Measurements from ENCODE around the gene AIG1.
"Not testable (repeated sequence)": the region's sequence is repeated elsewhere in the genome, so short reads cannot be mapped to it uniquely, and the experiment has no call there.

The AIG1 gene

DNA sequence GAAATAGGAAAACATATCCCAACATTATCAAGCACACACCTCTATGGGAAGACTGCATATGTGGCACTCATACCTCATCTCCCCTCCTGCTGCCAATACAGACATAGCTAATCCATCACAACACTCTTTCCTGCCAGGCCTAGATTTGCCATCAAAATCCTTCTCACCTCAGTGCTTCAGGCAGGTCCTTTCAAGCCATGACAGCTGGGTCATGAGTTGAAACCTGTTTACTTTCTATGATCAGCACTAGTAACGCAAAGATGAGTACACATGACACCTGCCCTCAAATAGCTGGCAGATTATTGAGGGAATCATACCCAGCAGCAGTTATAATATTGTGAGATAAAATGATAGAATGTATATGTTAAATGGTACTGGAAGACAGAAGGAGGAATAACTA, 183.1 kb downstream of the AIG1 start:
- intact Hi-C loops (cut with micrococcal nuclease) = no loop called here
- Mint-ChIP-seq H3K9me3 (peaks cover 7% of the 10 kb centered on the region), H3K4me3 (no peak overlapping the region), H3K4me1 (ENCODE audit: low read depth) (no peaks in the 10 kb centered on the region), H3K36me3 (ENCODE audit: low read depth) (no peaks in the 10 kb centered on the region), H3K27me3 (no peaks in the 10 kb centered on the region), H3K27ac (no peak overlapping the region)

DNA sequence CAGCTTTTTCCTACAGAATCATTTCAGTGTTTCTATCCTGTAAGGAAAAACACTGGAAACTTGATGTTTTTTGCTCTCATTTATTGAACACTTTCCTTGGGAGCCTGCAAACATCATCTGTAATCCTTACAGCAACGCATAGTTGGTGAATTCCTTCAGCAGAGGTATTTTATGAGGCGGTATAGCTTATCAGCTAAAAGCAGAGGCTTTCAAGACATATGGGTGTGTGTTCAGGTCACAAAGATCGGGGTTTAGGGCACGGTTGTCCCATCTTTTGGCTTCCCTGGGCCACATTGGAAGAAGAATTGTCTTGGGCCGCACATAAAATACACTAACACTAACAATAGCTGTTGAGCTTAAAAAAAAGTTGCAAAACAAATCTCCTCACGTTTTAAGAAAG, 185.0 kb downstream of the AIG1 start:
- H3K27me3 Mint-ChIP-seq = no peaks in the 10 kb centered on the region
- peaks cover 7% of the 10 kb centered on the region for H3K9me3 Mint-ChIP-seq
- no peak overlapping the region for H3K4me3 Mint-ChIP-seq
- H3K36me3 Mint-ChIP-seq (ENCODE audit: low read depth) = no peaks in the 10 kb centered on the region
- no peaks in the 10 kb centered on the region for H3K4me1 Mint-ChIP-seq (ENCODE audit: low read depth)
- intact Hi-C loops (cut with micrococcal nuclease) = no loop called here
- no peak overlapping the region for H3K27ac Mint-ChIP-seq

DNA sequence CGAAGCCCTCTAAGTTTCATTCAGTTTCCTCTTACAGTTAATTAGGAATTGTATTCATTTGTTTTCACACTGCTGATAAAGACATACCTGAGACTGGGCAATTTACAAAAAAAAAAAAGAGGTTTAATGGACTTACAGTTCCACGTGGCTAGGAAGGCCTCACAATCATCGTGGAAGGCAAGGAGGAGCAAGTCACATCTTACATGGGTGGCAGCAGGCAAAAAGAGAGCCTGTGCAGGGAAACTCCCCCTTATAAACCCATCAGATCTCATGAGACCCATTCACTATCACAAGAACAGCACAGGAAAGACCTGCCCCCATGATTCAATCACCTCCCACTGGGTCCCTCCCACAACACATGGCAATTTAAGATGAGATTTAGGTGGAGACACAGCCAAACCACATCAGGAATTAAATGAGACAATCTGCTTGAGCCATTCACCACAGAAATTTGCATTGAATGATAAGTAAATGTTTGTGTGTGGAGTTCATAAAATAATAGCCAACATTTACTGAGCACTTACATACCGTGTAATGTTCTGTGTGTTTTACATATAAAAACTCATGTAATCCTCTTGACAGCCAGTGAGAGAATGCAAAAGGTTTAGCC, 185.6 kb downstream of the AIG1 start:
- H3K4me1 Mint-ChIP-seq (ENCODE audit: low read depth); H3K36me3 Mint-ChIP-seq (ENCODE audit: low read depth); H3K27me3 Mint-ChIP-seq; H3K27ac Mint-ChIP-seq; H3K4me3 Mint-ChIP-seq; intact Hi-C loops (cut with micrococcal nuclease); H3K9me3 Mint-ChIP-seq: not testable (repeated sequence)

- Mint-ChIP-seq H3K27ac (no peak overlapping the region), H3K9me3 (peaks cover 7% of the 10 kb centered on the region), H3K27me3 (no peaks in the 10 kb centered on the region), H3K4me1 (ENCODE audit: low read depth) (no peaks in the 10 kb centered on the region), H3K4me3 (no peak overlapping the region), H3K36me3 (ENCODE audit: low read depth) (peaks cover 9% of the 10 kb centered on the region)
- intact Hi-C loops (cut with micrococcal nuclease) = no loop called here
These were observed 186.9 kb downstream of the AIG1 start for GRCh38 chr6:143247586-143247985.

DNA sequence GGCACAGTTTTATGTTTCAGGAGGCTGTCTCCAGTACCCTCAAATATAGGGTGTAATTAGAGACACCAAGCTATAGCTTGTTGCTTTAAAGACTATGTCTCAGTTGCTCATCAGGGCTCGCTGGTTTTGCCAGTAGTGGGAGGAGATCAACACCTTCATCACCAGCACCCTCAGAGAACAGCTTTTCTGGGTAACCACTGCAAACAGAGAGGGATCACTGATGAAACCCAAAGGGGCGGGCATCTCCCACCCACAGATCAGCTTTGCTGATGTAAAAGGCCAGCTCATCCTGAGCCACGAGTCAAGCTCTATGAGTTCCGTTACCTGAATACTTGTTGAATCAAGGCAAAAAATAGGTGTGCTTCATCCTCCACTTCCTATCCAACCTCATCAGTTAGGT, 187.7 kb downstream of the AIG1 start:
- H3K36me3 Mint-ChIP-seq (ENCODE audit: low read depth) = peaks cover 9% of the 10 kb centered on the region
- no peaks in the 10 kb centered on the region for H3K27me3 Mint-ChIP-seq
- peaks cover 7% of the 10 kb centered on the region for H3K9me3 Mint-ChIP-seq
- H3K4me1 Mint-ChIP-seq (ENCODE audit: low read depth) = no peaks in the 10 kb centered on the region
- intact Hi-C loops (cut with micrococcal nuclease) = no loop called here
- H3K4me3 Mint-ChIP-seq = no peak overlapping the region
- no peak overlapping the region for H3K27ac Mint-ChIP-seq

DNA sequence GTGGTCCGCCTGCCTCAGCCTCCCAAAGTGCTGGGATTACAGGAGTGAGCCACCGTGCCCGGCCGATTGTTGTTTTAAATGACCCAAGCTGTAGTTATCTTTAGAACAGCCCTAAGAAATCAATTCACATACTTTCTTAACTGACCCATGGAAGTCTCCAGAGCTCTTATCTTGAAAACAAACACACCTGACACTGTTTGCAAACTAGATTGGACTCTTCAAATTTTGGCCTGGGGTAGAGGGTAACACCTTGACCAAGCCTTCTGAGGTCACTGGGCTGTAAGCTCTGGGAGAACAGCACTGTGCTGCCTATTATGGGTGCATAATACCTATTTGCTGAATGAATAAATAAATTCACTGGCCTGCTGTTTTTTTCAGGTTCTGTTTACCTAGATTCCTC, 190.6 kb downstream of the AIG1 start:
- Mint-ChIP-seq H3K4me1 (ENCODE audit: low read depth) (no peaks in the 10 kb centered on the region), H3K36me3 (ENCODE audit: low read depth) (peaks cover 9% of the 10 kb centered on the region), H3K27ac (no peak overlapping the region), H3K4me3 (no peak overlapping the region), H3K27me3 (no peaks in the 10 kb centered on the region), H3K9me3 (peaks cover 2% of the 10 kb centered on the region)
- intact Hi-C loops (cut with micrococcal nuclease) = no loop called here

DNA sequence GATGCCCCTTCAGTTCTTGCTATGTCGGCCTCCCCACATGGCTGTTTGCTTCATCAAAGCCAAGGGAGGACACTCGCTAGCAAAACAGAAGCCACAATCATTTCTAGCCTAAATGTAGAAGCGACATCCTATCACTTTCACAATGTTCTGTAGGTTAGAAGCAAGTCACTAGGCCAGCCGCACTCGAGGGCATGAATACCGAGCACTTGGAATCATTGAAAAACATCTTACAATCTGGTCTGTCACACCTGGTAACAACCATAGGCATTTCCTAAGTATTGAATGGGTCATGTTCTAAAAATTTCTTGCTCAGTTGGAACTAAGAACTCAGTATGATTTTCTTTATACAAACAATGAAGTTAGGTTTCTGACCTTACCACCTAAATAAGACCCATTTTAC, 192.3 kb downstream of the AIG1 start:
- no peaks in the 10 kb centered on the region for H3K4me1 Mint-ChIP-seq (ENCODE audit: low read depth)
- H3K4me3 Mint-ChIP-seq = no peak overlapping the region
- H3K27ac Mint-ChIP-seq = no peak overlapping the region
- H3K36me3 Mint-ChIP-seq (ENCODE audit: low read depth) = peaks cover 9% of the 10 kb centered on the region
- intact Hi-C loops (cut with micrococcal nuclease) = no loop called here
- H3K27me3 Mint-ChIP-seq = no peaks in the 10 kb centered on the region
- H3K9me3 Mint-ChIP-seq = no peaks in the 10 kb centered on the region

- intact Hi-C loops (cut with micrococcal nuclease) = no loop called here
- H3K27ac Mint-ChIP-seq = no peak overlapping the region
- no peaks in the 10 kb centered on the region for H3K27me3 Mint-ChIP-seq
- no peak overlapping the region for H3K4me3 Mint-ChIP-seq
- peaks cover 4% of the 10 kb centered on the region for H3K4me1 Mint-ChIP-seq (ENCODE audit: low read depth)
- H3K36me3 Mint-ChIP-seq (ENCODE audit: low read depth) = peaks cover 14% of the 10 kb centered on the region
- H3K9me3 Mint-ChIP-seq = peaks cover 6% of the 10 kb centered on the region
These were observed 192.9 kb downstream of the AIG1 start for GRCh38 chr6:143253586-143253985.

DNA sequence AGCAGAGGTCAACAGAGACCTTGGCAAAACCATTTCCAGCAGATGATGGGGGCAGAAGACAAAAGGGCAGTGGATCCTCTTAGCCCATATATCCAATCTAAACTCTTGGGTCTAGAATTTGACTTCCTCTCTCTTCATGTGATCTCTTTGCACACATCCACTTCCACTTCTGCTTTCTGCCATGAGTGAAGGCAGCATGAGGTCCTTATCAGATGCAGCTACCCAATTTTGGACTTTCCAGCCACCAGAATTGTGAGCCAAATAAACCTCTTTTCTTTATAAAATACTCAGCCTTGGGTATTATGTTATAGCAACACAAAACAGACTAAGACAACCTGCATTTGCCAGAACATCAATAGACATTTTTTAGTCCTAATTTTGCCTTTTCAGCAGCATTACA, 198.3 kb downstream of the AIG1 start:
- peaks cover 13% of the 10 kb centered on the region for H3K4me1 Mint-ChIP-seq (ENCODE audit: low read depth)
- no peak overlapping the region for H3K4me3 Mint-ChIP-seq
- peaks cover 22% of the 10 kb centered on the region for H3K36me3 Mint-ChIP-seq (ENCODE audit: low read depth)
- peaks cover 31% of the 10 kb centered on the region for H3K9me3 Mint-ChIP-seq
- intact Hi-C loops (cut with micrococcal nuclease) = no loop called here
- H3K27me3 Mint-ChIP-seq = no peaks in the 10 kb centered on the region
- no peak overlapping the region for H3K27ac Mint-ChIP-seq

DNA sequence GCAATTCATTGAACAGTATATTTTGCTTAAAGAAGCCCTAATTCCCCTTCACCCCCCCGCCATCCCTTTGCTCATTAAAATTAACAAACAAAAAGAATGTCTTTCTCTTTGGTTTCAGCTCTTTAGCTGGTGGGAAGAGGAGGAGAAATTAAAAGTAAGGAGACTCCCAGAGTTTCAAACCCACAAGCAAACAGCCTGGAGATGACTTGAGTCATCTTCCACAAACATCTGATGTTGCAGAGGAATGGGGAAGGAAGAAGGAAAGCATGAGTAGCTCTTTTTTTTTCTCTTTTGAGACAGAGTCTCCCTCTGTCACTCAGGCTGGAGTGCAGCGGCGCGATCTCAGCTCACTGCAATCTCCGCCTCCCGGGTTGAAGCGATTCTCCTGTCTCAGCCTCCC, 200.2 kb downstream of the AIG1 start:
- intact Hi-C loops (cut with micrococcal nuclease) = no loop called here
- Mint-ChIP-seq H3K36me3 (ENCODE audit: low read depth) (peaks cover 22% of the 10 kb centered on the region), H3K9me3 (peaks cover 31% of the 10 kb centered on the region), H3K4me1 (ENCODE audit: low read depth) (peaks cover 13% of the 10 kb centered on the region), H3K4me3 (no peak overlapping the region), H3K27ac (no peak overlapping the region), H3K27me3 (no peaks in the 10 kb centered on the region)

- H3K27me3 Mint-ChIP-seq = no peaks in the 10 kb centered on the region
- H3K9me3 Mint-ChIP-seq = peaks cover 31% of the 10 kb centered on the region
- H3K4me1 Mint-ChIP-seq (ENCODE audit: low read depth) = peaks cover 13% of the 10 kb centered on the region
- H3K4me3 Mint-ChIP-seq = no peak overlapping the region
- intact Hi-C loops (cut with micrococcal nuclease) = no loop called here
- no peak overlapping the region for H3K27ac Mint-ChIP-seq
- H3K36me3 Mint-ChIP-seq (ENCODE audit: low read depth) = peaks cover 22% of the 10 kb centered on the region
These were observed 201.3 kb downstream of the AIG1 start for GRCh38 chr6:143261899-143262436.

- Mint-ChIP-seq H3K36me3 (ENCODE audit: low read depth) (peaks cover 22% of the 10 kb centered on the region), H3K9me3 (peaks cover 31% of the 10 kb centered on the region)
- intact Hi-C loops (cut with micrococcal nuclease) = no loop called here
These were observed 202.2 kb downstream of the AIG1 start for GRCh38 chr6:143262859-143263258.

DNA sequence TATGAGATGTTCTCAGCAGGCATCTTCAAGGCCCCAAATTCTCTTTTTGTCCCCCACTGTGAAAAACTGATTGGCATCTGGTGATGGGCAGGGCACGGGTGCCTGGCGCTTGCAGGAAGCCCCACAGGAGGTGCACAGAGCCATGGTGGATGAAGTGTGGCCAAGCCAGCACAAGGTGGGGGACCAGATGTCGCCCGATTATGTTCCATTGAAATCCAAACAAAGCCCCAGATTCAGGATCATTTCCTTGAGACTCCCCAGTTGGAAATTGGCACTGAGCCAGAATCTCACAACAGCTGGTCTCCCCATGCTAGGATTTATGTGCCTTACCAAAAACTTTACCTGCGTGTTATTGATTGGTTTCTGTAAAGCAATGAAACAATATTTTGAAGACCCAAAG, 203.7 kb downstream of the AIG1 start:
- H3K27me3 Mint-ChIP-seq = no peaks in the 10 kb centered on the region
- no peak overlapping the region for H3K4me3 Mint-ChIP-seq
- no peak overlapping the region for H3K27ac Mint-ChIP-seq
- H3K9me3 Mint-ChIP-seq = peaks cover 17% of the 10 kb centered on the region
- intact Hi-C loops (cut with micrococcal nuclease) = no loop called here
- peaks cover 12% of the 10 kb centered on the region for H3K36me3 Mint-ChIP-seq (ENCODE audit: low read depth)
- peaks cover 7% of the 10 kb centered on the region for H3K4me1 Mint-ChIP-seq (ENCODE audit: low read depth)

More at GRCh38 chr6:143262859-143263258, 202.2 kb downstream of the AIG1 start:
- Mint-ChIP-seq H3K27me3 (no peaks in the 10 kb centered on the region), H3K27ac (no peak overlapping the region), H3K4me1 (ENCODE audit: low read depth) (peaks cover 13% of the 10 kb centered on the region), H3K4me3 (no peak overlapping the region)

DNA sequence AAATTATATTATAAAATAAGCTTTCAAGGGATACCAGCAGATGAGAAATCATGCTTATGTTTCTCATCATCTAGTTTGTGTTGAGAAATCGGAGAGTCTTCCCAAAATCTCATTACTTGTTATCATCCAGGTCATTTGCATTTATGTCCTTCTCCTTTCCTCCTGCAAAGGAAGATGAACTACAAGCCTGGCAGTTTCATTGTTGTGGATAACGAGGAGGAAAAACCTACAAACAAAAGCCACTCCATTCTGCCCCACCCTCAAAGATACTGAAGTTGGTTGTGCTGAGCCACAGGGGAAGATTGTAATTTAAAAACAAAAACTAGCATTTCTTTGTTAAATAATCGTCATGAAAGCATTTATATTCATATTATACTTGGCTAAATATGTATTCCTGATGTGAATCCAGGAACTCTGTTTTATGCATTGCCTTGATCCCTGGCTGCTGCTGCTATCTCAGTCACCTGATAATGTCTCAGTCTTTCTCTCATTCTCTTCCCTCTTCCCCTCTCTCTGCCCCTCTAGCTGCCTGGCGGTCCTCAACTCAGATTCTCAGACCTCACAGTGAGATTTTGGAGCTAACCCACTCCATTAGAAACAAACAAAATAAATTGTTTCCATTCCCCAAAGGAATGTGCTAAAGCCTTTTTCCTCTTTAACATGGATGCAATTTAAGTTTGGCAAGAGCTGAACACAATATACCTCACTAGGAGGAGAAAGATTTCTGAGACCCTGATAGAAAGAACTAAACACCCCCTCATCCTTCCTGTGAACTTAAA, 204.5 kb downstream of the AIG1 start:
- Mint-ChIP-seq H3K4me3 (no peak overlapping the region), H3K4me1 (ENCODE audit: low read depth) (peaks cover 7% of the 10 kb centered on the region), H3K27me3 (no peaks in the 10 kb centered on the region), H3K27ac (no peak overlapping the region), H3K9me3 (peaks cover 9% of the 10 kb centered on the region), H3K36me3 (ENCODE audit: low read depth) (peaks cover 4% of the 10 kb centered on the region)
- intact Hi-C loops (cut with micrococcal nuclease) = no loop called here
